Endothelial cell of umbilical vein (primary cell): ENCODE measurements around the gene UCHL1.

Experiments used
- CTCF ChIP-seq, 2 donors: IDR thresholded peaks; 1 replicate in 1 of 2; 2 replicates in 1 of 2; pipeline ENCODE4 v1.5.1; 2011; ENCODE audit warnings: low read length in 2 of 2, mild to moderate bottlenecking in 2 of 2, moderate library complexity in 2 of 2, control low read depth in 1 of 2, inconsistent platforms in 1 of 2, low read depth in 1 of 2; ENCODE audit not compliant: insufficient read depth in 1 of 2; ENCODE audit errors: extremely low read depth in 1 of 2
- FOS ChIP-seq: IDR thresholded peaks from 2 replicates; pipeline ENCODE4 v1.6.1; 2011; ENCODE audit warnings: mild to moderate bottlenecking, low read length, moderate library complexity, borderline replicate concordance; ENCODE audit not compliant: insufficient read depth
- MAX ChIP-seq: IDR thresholded peaks from 2 replicates; pipeline ENCODE4 v1.6.1; 2011; ENCODE audit not compliant: insufficient read depth, insufficient read length
- MYC ChIP-seq: IDR thresholded peaks from one replicate; pipeline ENCODE4 v1.6.1; 2011; ENCODE audit warnings: mild to moderate bottlenecking, low read depth, low read length
- POLR2A ChIP-seq: IDR thresholded peaks from 2 replicates; pipeline ENCODE4 v1.6.1; 2012; ENCODE audit warnings: low read depth, mild to moderate bottlenecking, control low read depth, low read length
- POLR2AphosphoS5 ChIP-seq: IDR thresholded peaks from 2 replicates; pipeline ENCODE4 v1.6.1; 2012; ENCODE audit warnings: low read depth, mild to moderate bottlenecking, control low read depth, low read length, moderate library complexity; ENCODE audit not compliant: insufficient read depth

GRCh38 chr4:41217374-41217773 lies 39.4 kb upstream of the UCHL1 start:
- TF ChIP-seq CTCF (IDR thresholded peaks at IDR 0.05; ENCODE audit: extremely low read depth in 1 of 2, insufficient read depth in 1 of 2, low read depth in 1 of 2, low read length in 2 of 2): no peak
- TF ChIP-seq POLR2A: no peak
- TF ChIP-seq FOS: no peak
- TF ChIP-seq MYC: no peak
- TF ChIP-seq POLR2AphosphoS5: no peak
- no peak for TF ChIP-seq MAX
